ENCODE data around the gene FSD2. TPM values are rescaled to one million over a fixed set of nuclear protein-coding genes. Genes with fewer than 3 reads are reported as not detected.

FSD2 gene
- total RNA-seq, 1 experiment from 2014 or later: not detected

- peaks cover 9% of the 10 kb centered on the region for H3K4me1 ChIP-seq (ENCODE audit: insufficient read depth, low read length, poor library complexity, severe bottlenecking)
- no peaks in the 10 kb centered on the region for H3K9me3 ChIP-seq (ENCODE audit: low read depth, low read length, poor library complexity, severe bottlenecking)
- TF ChIP-seq CTCF (conservative IDR thresholded peaks at IDR 0.05; ENCODE audit: low read depth, low read length): no peak
- no peak for TF ChIP-seq EZH2 (IDR thresholded peaks at IDR 0.05; ENCODE audit: borderline replicate concordance, low read depth, low read length, poor library complexity, severe bottlenecking)
- H3K36me3 ChIP-seq (ENCODE audit: insufficient read depth, low read length, poor library complexity, severe bottlenecking): peaks cover 41% of the 10 kb centered on the region
- H3K4me3 ChIP-seq (ENCODE audit: low read depth, low read length, poor library complexity, severe bottlenecking): no peak overlapping the region
- H3K27ac ChIP-seq (ENCODE audit: low read depth, low read length, poor library complexity, severe bottlenecking): peak overlapping the region; percentile 38
- DNase-seq (ENCODE audit: low spot score): no peak
- H3K27me3 ChIP-seq (replicated peaks; ENCODE audit: insufficient read depth, low read depth, low read length, poor library complexity): no peaks in the 10 kb centered on the region
- intact Hi-C loops (cut with micrococcal nuclease; ENCODE audit: unreplicated experiment): no loop called here
- POLR2A ChIA-PET (ENCODE audit: low non-redundant PET): no interaction called here
- CTCF ChIA-PET: no interaction called here
- BruUV-seq (replicated peaks): no TSS peak
Measured at GRCh38 chr15:82831894-82832600, 26.2 kb upstream of the FSD2 start.

- ChIA-PET CTCF (interaction anchor here (0.7 kb wide), 1 partner anchor 1011 kb away, joined by 5 read pairs; no protein-coding TSS in a partner anchor), POLR2A (ENCODE audit: low non-redundant PET) (interaction anchor here (0.7 kb wide), 1 partner anchor 34 kb away, joined by 3 read pairs; no protein-coding TSS in a partner anchor)
- Histone ChIP-seq H3K27ac (ENCODE audit: low read depth, low read length, poor library complexity, severe bottlenecking) (no peak overlapping the region), H3K9me3 (ENCODE audit: low read depth, low read length, poor library complexity, severe bottlenecking) (no peaks in the 10 kb centered on the region), H3K36me3 (ENCODE audit: insufficient read depth, low read length, poor library complexity, severe bottlenecking) (peaks cover 54% of the 10 kb centered on the region), H3K27me3 (replicated peaks; ENCODE audit: insufficient read depth, low read depth, low read length, poor library complexity) (no peaks in the 10 kb centered on the region), H3K4me3 (ENCODE audit: low read depth, low read length, poor library complexity, severe bottlenecking) (no peak overlapping the region), H3K4me1 (ENCODE audit: insufficient read depth, low read length, poor library complexity, severe bottlenecking) (peaks cover 9% of the 10 kb centered on the region)
- DNase-seq (ENCODE audit: low spot score): no peak
- BruUV-seq (replicated peaks): no TSS peak
- TF ChIP-seq EZH2 (IDR thresholded peaks at IDR 0.05; ENCODE audit: borderline replicate concordance, low read depth, low read length, poor library complexity, severe bottlenecking) (no peak), CTCF (conservative IDR thresholded peaks at IDR 0.05; ENCODE audit: low read depth, low read length) (no peak)
- intact Hi-C loops (cut with micrococcal nuclease; ENCODE audit: unreplicated experiment): no loop called here
Measured at GRCh38 chr15:82830427-82831173, 24.7 kb upstream of the FSD2 start.

- BruUV-seq (replicated peaks): no TSS peak
- ChIA-PET POLR2A (ENCODE audit: low non-redundant PET) (no interaction called here), CTCF (no interaction called here)
- no peak for DNase-seq (ENCODE audit: low spot score)
- Histone ChIP-seq H3K4me3 (ENCODE audit: low read depth, low read length, poor library complexity, severe bottlenecking) (no peak overlapping the region), H3K27me3 (replicated peaks; ENCODE audit: insufficient read depth, low read depth, low read length, poor library complexity) (no peaks in the 10 kb centered on the region), H3K27ac (ENCODE audit: low read depth, low read length, poor library complexity, severe bottlenecking) (no peak overlapping the region), H3K36me3 (ENCODE audit: insufficient read depth, low read length, poor library complexity, severe bottlenecking) (peaks cover 53% of the 10 kb centered on the region), H3K9me3 (ENCODE audit: low read depth, low read length, poor library complexity, severe bottlenecking) (no peaks in the 10 kb centered on the region), H3K4me1 (ENCODE audit: insufficient read depth, low read length, poor library complexity, severe bottlenecking) (peaks cover 9% of the 10 kb centered on the region)
- intact Hi-C loops (cut with micrococcal nuclease; ENCODE audit: unreplicated experiment): no loop called here
- TF ChIP-seq CTCF (conservative IDR thresholded peaks at IDR 0.05; ENCODE audit: low read depth, low read length) (no peak), EZH2 (IDR thresholded peaks at IDR 0.05; ENCODE audit: borderline replicate concordance, low read depth, low read length, poor library complexity, severe bottlenecking) (no peak)
Measured at GRCh38 chr15:82829234-82829633, 23.4 kb upstream of the FSD2 start.
